ENCODE results near the gene NIFK. TPM values are rescaled to one million over a fixed set of nuclear protein-coding genes. Genes with fewer than 3 reads are reported as not detected.

NIFK gene
- 10 to 100 TPM; 57.7 to 66.6 TPM for total RNA-seq

DNA sequence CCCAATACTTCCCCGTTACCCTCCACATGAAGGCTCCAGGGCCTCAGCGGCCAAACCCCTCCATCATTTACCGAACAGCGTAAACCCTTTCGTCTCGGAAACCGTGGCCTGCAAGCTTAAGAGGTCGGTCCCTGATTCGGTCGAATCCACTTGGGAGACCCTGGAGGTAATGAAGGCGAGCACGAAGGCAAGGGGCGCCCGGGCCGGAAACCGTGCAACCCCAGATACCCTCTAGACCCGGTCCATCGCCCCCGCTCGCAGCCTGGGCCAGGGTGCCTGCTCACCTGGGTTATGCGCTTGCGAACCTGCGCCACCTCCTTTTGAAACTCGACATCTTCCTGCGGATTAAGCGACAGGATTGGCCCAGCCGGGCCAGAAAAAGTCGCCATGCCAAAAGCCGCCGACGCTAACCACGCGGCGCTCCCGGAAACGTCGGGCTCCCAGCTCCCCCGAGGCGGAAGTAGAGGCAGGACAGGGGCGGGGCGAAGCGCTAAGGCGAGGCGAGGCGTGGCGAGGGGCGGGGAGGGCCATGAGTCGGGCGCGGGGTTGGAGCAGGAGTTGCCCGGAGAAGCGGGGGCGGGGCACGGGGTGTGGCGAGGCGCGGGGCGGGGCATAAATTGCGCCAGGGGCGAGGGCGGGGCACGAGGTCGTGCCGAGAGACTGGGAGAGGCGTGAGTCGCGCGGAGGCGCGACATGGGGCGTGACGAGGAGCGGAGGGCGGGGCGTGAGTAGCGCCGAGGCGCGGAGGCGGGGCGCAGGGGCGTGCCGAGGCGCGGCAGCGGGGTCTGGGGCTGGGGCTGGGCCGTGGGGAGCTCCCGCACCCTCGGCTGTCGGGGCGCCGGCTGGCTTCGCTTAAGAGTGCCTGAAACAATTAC, at the start of gene NIFK:
TSS of gene NIFK (minus strand) at position 414 of the 875 bp plus-strand sequence. CDS start at position 389, 25 bp downstream.
- Histone ChIP-seq H3K4me1 (replicated peaks) (no peaks in the 10 kb centered on the region), H3K36me3 (peaks cover 0 to 2% of the 10 kb centered on the region in 2 donors), H3K9me3 (no peaks in the 10 kb centered on the region), H3K27ac (peak within 1 kb of the TSS; percentile 53 to 60), H3K4me3 (peak within 1 kb of the TSS; percentile 61 to 72), H3K27me3 (replicated peaks; ENCODE audit: insufficient read depth) (no peaks in the 10 kb centered on the region)
- TF ChIP-seq POLR2AphosphoS5 (IDR thresholded peaks at IDR 0.05) (peak; percentile 85), POLR2A (IDR thresholded peaks at IDR 0.05) (peak; percentile 50)
- TF ChIP-seq, protein P1, sequence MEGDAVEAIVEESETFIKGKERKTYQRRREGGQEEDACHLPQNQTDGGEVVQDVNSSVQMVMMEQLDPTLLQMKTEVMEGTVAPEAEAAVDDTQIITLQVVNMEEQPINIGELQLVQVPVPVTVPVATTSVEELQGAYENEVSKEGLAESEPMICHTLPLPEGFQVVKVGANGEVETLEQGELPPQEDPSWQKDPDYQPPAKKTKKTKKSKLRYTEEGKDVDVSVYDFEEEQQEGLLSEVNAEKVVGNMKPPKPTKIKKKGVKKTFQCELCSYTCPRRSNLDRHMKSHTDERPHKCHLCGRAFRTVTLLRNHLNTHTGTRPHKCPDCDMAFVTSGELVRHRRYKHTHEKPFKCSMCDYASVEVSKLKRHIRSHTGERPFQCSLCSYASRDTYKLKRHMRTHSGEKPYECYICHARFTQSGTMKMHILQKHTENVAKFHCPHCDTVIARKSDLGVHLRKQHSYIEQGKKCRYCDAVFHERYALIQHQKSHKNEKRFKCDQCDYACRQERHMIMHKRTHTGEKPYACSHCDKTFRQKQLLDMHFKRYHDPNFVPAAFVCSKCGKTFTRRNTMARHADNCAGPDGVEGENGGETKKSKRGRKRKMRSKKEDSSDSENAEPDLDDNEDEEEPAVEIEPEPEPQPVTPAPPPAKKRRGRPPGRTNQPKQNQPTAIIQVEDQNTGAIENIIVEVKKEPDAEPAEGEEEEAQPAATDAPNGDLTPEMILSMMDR (IDR thresholded peaks at IDR 0.05), result peak in 2 of 4 experiments; percentile 8 to 10
- peak; percentile 99 for DNase-seq (ENCODE audit: low spot score)
- intact Hi-C loops (cut with DNase I), result loop anchor here (5.0 kb wide), 1 partner anchor 209 kb away; no protein-coding TSS in a partner anchor
- WGBS, result under 1% methylated on average over 86 of the region's 93 CpGs

DNA sequence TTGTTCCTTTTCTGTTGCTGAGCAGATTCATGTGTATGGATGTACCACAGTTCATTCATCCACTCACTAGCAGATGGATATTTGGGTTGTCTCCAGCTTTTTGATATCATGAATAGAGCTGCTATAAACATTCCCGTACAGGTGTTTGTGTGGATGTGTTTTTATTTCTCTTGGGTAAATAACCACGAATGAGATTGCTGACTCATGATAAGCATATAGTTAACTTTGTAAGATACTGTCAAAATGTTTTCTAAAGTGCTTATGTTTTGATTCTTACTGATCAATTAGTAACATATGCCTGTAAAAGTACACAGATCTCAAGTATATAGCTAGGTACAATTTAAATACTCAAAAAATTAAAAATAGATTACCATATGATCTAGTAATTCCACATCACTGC, 46.5 kb upstream of the NIFK start:
- H3K4me3 ChIP-seq, result no peak overlapping the region
- TF ChIP-seq POLR2AphosphoS5 (IDR thresholded peaks at IDR 0.05) (no peak), POLR2A (IDR thresholded peaks at IDR 0.05) (no peak)
- TF ChIP-seq, protein P1 (IDR thresholded peaks at IDR 0.05), result no peak
- no peaks in the 10 kb centered on the region for H3K4me1 ChIP-seq (replicated peaks)
- 51% methylated on average over 2 of the region's 2 CpGs for WGBS
- H3K36me3 ChIP-seq, result no peaks in the 10 kb centered on the region
- no peaks in the 10 kb centered on the region for H3K9me3 ChIP-seq
- no peak overlapping the region for H3K27ac ChIP-seq
- intact Hi-C loops (cut with DNase I), result no loop called here
- DNase-seq (ENCODE audit: low spot score), result no peak
- no peaks in the 10 kb centered on the region for H3K27me3 ChIP-seq (replicated peaks; ENCODE audit: insufficient read depth)

DNA sequence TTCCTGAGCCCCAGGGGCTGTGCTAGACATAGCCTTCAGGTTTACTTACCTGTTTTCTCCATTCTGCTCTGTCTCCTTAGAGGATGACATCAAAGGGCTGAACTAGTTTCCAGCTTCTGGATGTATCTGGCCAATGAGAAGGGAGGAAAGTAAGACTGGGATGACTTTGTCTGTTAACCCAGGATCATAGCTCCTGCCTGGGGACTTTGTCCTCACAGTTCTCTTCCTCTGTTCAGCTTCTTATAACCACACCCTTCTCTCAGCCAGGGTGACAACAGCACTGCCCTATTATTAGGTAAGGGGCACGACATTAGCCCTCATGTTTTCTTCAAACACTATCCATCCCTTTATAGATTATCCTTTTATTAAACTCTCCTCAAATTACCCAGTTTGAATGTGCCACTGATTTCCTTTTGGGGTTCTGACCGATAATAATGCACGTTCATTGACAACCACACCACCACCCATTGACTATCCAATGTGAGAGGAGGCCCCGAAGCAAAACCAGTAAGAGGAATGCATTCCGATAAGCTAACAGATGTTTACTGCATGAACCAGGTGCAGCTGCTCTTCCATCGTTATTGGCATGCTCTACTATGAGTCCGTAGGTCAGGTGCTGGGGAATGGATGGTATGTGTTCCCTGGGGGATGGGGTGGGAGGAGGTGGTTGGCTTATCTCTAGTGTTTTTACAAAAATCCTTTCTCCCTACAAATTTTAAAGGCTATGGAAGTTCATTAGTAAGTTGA, 42.2 kb upstream of the NIFK start:
- no peak for DNase-seq (ENCODE audit: low spot score)
- H3K4me3 ChIP-seq, result no peak overlapping the region
- WGBS, result 71% methylated on average over 7 of the region's 7 CpGs
- no peaks in the 10 kb centered on the region for H3K36me3 ChIP-seq
- H3K27ac ChIP-seq, result no peak overlapping the region
- H3K4me1 ChIP-seq (replicated peaks), result no peaks in the 10 kb centered on the region
- H3K27me3 ChIP-seq (replicated peaks; ENCODE audit: insufficient read depth), result no peaks in the 10 kb centered on the region
- TF ChIP-seq POLR2AphosphoS5 (IDR thresholded peaks at IDR 0.05) (no peak), POLR2A (IDR thresholded peaks at IDR 0.05) (no peak)
- TF ChIP-seq, protein P1 (IDR thresholded peaks at IDR 0.05), result no peak
- H3K9me3 ChIP-seq, result no peaks in the 10 kb centered on the region
- intact Hi-C loops (cut with DNase I), result no loop called here

DNA sequence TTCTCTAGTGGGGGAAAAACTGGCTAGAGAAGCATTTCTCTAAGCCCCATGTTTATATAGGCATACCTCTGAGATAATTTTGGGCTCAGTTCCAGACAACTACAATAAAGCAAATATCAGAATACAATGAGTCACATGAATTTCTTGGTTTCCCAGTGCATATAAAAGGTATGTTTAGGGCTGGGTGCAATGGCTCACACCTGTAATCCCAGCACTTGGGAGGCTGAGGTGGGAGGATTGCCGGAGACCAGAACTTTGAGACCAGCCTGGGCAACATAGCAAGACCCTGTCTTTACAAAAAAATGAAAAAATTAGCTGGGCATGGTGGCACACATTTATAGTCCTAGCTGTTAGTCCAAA, 41.0 kb upstream of the NIFK start:
- intact Hi-C loops (cut with DNase I), result no loop called here
- Histone ChIP-seq H3K4me3 (no peak overlapping the region), H3K36me3 (no peaks in the 10 kb centered on the region), H3K27ac (no peak overlapping the region), H3K27me3 (replicated peaks; ENCODE audit: insufficient read depth) (no peaks in the 10 kb centered on the region), H3K9me3 (no peaks in the 10 kb centered on the region), H3K4me1 (replicated peaks) (no peaks in the 10 kb centered on the region)
- 61% methylated on average over 1 of the region's 1 CpG for WGBS
- no peak for DNase-seq (ENCODE audit: low spot score)
- TF ChIP-seq, protein P1 (IDR thresholded peaks at IDR 0.05), result no peak
- TF ChIP-seq POLR2AphosphoS5 (IDR thresholded peaks at IDR 0.05) (no peak), POLR2A (IDR thresholded peaks at IDR 0.05) (no peak)
